HL-60 (cell line): ENCODE measurements around the gene RESP18.

Experiments used
- DNase-seq, 2 experiments: peaks; one replicate each; pipeline ENCODE4 v3.0.0-alpha.2; 2010 to 2020; ENCODE audit warnings: low read depth in 1 of 2, low spot score in 1 of 2
- H3K27ac ChIP-seq: fragments of 250-450 bp; sonication (Bioruptor Pico); replicated peaks from 2 replicates; pipeline ENCODE4 v1.5.1; 2020; ENCODE audit warnings: mild to moderate bottlenecking, moderate library complexity
- H3K27me3 ChIP-seq: fragments of 250-450 bp; sonication (Bioruptor Pico); 2 replicates; pipeline ENCODE4 v1.5.1; 2021; ENCODE audit warnings: mild to moderate bottlenecking, moderate library complexity; ENCODE audit not compliant: insufficient read depth, poor library complexity, severe bottlenecking
- H3K4me3 ChIP-seq: replicated peaks from 2 replicates; pipeline ENCODE4 v1.5.1; 2011; ENCODE audit warnings: mild to moderate bottlenecking, control low read depth, low read length; ENCODE audit not compliant: insufficient read depth
- GABPA ChIP-seq: IDR thresholded peaks from 2 replicates; pipeline ENCODE4 v1.6.1; 2012; ENCODE audit warnings: low read depth
- POLR2AphosphoS5 ChIP-seq: IDR thresholded peaks from 2 replicates; pipeline ENCODE4 v1.6.1; 2012; ENCODE audit warnings: low read depth
- SPI1 ChIP-seq: IDR thresholded peaks from 2 replicates; pipeline ENCODE4 v1.6.1; 2012; ENCODE audit warnings: low read depth, mild to moderate bottlenecking, borderline replicate concordance
- TF ChIP-seq, protein P1 (sequence below): IDR thresholded peaks from one replicate; pipeline ENCODE4 v1.5.1; 2011; ENCODE audit warnings: low read length, control low read depth, inconsistent platforms; ENCODE audit not compliant: insufficient read depth
- TF ChIP-seq, protein P2 (sequence below): IDR thresholded peaks from 2 replicates; pipeline ENCODE4 v1.6.1; 2012; ENCODE audit warnings: low read depth; ENCODE audit not compliant: insufficient replicate concordance

Gene RESP18

GRCh38 chr2:219344751-219345430, 12.3 kb upstream of the RESP18 start:
- H3K4me3 ChIP-seq, result no peak overlapping the region
- H3K27me3 ChIP-seq, result peaks cover 16% of the 10 kb centered on the region
- TF ChIP-seq GABPA, result no peak
- TF ChIP-seq, protein P1, sequence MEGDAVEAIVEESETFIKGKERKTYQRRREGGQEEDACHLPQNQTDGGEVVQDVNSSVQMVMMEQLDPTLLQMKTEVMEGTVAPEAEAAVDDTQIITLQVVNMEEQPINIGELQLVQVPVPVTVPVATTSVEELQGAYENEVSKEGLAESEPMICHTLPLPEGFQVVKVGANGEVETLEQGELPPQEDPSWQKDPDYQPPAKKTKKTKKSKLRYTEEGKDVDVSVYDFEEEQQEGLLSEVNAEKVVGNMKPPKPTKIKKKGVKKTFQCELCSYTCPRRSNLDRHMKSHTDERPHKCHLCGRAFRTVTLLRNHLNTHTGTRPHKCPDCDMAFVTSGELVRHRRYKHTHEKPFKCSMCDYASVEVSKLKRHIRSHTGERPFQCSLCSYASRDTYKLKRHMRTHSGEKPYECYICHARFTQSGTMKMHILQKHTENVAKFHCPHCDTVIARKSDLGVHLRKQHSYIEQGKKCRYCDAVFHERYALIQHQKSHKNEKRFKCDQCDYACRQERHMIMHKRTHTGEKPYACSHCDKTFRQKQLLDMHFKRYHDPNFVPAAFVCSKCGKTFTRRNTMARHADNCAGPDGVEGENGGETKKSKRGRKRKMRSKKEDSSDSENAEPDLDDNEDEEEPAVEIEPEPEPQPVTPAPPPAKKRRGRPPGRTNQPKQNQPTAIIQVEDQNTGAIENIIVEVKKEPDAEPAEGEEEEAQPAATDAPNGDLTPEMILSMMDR, result no peak
- no peak for TF ChIP-seq POLR2AphosphoS5
- TF ChIP-seq, protein P2, sequence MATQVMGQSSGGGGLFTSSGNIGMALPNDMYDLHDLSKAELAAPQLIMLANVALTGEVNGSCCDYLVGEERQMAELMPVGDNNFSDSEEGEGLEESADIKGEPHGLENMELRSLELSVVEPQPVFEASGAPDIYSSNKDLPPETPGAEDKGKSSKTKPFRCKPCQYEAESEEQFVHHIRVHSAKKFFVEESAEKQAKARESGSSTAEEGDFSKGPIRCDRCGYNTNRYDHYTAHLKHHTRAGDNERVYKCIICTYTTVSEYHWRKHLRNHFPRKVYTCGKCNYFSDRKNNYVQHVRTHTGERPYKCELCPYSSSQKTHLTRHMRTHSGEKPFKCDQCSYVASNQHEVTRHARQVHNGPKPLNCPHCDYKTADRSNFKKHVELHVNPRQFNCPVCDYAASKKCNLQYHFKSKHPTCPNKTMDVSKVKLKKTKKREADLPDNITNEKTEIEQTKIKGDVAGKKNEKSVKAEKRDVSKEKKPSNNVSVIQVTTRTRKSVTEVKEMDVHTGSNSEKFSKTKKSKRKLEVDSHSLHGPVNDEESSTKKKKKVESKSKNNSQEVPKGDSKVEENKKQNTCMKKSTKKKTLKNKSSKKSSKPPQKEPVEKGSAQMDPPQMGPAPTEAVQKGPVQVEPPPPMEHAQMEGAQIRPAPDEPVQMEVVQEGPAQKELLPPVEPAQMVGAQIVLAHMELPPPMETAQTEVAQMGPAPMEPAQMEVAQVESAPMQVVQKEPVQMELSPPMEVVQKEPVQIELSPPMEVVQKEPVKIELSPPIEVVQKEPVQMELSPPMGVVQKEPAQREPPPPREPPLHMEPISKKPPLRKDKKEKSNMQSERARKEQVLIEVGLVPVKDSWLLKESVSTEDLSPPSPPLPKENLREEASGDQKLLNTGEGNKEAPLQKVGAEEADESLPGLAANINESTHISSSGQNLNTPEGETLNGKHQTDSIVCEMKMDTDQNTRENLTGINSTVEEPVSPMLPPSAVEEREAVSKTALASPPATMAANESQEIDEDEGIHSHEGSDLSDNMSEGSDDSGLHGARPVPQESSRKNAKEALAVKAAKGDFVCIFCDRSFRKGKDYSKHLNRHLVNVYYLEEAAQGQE, result no peak
- no peak for TF ChIP-seq SPI1
- no peak overlapping the region for H3K27ac ChIP-seq
- peak; percentile 29 to 35 for DNase-seq

DNA sequence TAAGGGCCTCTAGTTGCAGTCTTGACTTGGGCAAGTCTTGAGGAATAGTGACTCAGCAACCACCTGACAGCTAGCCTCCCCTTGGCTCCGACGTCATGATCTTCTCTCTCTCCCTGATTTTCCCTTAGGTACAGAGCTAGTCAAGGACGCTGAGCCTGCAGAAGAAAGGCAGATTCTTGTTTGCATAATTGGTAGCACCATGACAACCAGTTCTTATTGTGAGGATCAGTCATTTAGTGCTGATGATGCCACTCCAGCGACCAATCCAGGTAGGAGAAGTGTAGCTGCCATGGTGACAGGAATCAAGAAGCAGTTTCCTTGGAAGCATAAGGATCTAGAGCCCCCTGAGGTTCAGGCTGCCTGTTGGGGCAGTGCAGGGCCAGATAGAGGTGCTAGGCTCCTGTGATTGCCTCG, 2.8 kb upstream of the RESP18 start:
- H3K27me3 ChIP-seq, result peaks cover 17% of the 10 kb centered on the region
- no peak for DNase-seq
- H3K4me3 ChIP-seq, result no peak overlapping the region
- TF ChIP-seq, protein P1, result no peak
- TF ChIP-seq, protein P2, result no peak
- TF ChIP-seq GABPA (no peak), POLR2AphosphoS5 (no peak), SPI1 (no peak)
- H3K27ac ChIP-seq, result no peak overlapping the region

DNA sequence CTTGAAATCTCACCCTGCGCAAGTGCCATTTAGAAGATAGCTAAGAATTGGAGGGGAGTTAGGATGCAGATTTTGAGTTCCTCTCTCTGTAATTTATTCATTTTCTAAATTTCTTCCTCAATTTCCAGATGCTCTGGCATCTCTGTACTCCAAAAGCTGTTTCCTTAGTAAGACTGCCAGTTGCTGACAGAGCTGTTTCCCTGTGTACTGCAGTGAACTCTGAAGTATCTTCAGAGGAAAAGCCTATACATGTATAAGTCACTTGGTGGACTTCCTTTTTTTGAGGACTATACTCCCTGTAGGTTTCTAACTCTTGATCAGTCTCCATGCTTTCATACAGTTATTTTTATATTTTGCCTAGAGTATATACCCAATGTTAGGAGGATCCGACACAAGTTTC, 1.5 kb upstream of the RESP18 start:
- Histone ChIP-seq H3K27ac (no peak overlapping the region), H3K4me3 (no peak overlapping the region), H3K27me3 (peaks cover 17% of the 10 kb centered on the region)
- DNase-seq, result no peak
- TF ChIP-seq POLR2AphosphoS5 (no peak), SPI1 (peak; percentile 34; the same call in 1 of the 2 replicates), GABPA (no peak)
- TF ChIP-seq, protein P2, result no peak
- TF ChIP-seq, protein P1, result no peak
